ENCODE data around the gene DOCK2.
"Not testable (repeated sequence)": the region's sequence is repeated elsewhere in the genome, so short reads cannot be mapped to it uniquely, and the experiment has no call there.

Gene DOCK2

DNA sequence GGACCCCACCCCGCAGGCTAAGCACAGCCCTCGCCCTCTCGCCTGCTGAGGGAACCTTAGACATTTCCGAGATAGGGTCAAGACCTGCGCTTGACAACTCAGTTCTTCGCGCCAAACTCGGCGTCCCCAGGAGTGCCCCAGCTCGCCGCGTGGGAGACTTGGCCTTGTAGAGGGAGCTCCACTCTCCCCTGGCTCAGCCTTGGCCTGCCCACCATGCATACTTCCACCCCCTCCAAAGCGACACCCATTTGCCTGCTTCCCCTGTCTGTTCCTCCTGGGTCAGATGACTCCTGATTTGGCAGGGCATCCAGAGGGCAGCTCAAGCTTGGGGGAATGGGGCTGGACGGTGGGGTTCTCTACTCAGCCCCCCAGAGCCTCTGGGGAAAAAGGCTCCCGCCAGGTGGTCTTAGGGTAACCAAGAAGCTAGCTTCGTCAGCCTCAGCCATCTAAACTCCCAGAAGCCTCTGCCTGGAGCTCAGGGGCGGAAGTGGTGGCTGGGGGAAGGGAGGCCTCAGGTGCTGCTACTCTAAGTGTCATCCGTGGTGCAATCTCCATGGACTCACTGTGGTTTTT is 560 bp downstream of the DOCK2 start:
- peak; percentile 40 to 61 (median 51) for DNase-seq (ENCODE audit: low read depth in 4 of 4, low spot score in 1 of 4)

DNA sequence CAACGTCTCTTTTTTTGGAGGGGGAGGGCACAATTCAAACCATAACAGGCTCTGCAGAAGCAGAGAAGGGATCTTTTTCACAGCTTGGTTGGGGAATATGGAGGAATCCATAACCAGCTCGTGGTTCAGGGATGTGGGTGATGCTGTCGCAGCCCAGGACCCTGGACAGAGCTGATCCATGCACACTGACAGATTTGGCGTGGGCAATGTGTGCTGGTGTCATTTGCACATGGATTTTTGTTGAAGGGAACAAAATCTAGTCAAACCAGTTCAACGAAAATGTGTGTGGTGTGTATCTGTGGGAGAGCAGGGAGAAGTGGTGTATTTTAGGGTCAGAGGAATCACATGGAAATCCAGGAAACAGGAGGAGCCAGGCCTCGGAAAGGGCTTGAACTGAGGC is 4.2 kb downstream of the DOCK2 start:
- no peak for DNase-seq (ENCODE audit: low read depth in 4 of 4, low spot score in 1 of 4)

DNA sequence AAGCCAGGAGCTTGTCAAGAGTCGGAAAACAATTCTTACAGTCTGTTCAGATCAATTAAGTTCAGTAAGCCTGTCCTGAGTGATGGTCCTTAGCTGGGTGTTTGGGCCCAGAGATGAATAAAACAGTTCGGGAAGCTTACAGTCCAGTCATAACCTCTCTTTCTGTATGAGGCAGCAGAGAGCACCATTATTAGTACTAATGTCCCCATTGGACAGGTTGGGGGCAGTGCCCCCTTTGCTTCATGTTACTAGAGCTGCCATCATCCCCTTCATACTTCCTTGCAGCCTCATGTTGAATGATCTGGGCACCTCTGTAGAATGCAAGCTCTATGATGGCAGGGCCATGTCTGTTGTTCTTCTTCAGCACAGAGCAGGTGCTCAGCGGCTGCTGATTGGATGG is 9.8 kb downstream of the DOCK2 start:
- no peak for DNase-seq (ENCODE audit: low read depth in 4 of 4, low spot score in 1 of 4)

DNA sequence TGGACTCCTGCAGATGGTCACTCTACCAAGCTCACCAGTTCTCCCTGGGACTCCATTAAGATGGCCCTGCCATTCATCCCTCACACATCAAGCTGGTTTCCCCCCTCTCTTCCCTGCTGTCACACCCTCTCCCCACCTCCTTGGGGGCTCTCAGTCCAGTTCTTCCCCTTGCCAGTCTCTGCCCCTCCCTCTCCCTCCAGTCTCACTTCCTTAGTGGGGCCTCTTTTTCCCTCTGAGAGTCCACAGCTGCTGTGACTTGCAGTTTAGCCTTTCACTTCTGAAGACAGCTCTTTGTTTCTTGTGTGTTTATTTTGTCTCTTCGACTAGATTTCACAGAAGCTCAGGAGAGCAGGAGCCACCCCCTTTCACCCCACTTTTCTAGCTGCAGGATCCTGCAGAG is 10.5 kb downstream of the DOCK2 start:
- DNase-seq (ENCODE audit: low read depth in 4 of 4, low spot score in 1 of 4) = no peak

DNA sequence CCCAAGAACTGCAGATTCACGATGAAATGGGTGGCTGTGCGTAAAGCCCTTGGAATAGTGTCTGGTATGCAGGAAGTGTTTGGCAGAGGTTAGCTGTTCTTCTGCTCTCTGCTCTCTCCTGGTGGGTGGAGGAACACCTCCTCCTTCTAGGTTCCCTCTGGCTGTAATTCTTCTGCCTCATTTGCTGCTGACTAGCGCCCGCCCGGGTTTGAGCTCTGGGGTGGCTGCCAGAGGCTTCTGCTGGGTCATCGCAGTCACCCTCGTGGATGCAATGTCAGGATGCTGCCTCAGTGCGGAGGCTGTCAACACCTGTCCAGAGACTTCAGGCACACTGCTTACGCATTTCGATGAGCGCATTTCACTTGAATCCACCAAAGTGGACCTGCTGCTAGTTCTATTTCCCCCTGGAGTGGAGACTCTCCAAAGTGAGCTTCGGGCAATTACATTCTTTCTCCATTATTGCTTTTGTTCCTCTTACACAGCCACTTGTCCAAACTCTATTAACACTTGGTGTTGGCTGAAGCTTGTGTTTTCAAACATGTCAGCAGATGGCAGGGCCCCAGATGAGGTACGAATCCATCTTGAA is 11.7 kb downstream of the DOCK2 start:
- DNase-seq (ENCODE audit: low read depth in 4 of 4, low spot score in 1 of 4) = no peak

DNA sequence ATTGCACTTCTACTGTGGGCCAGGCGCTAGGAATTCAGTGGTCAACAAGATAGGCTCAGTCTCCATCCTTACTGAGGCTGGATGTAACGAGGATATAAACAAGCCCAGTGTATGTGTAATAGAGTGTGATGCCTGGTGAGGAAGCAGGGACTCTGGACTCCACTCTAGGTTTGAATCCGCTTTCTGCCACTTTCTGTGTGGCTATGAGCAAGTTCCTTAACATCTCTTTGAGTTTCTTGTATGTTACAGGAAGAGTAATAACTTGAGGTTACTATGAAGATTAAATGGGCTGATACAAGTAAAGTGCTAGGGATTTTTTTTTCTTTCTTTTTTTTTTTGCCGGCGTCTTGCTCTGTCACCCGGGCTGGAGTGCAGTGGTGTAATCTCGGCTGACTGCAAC is 12.4 kb downstream of the DOCK2 start:
- no peak for DNase-seq (ENCODE audit: low read depth in 4 of 4, low spot score in 1 of 4)

DNA sequence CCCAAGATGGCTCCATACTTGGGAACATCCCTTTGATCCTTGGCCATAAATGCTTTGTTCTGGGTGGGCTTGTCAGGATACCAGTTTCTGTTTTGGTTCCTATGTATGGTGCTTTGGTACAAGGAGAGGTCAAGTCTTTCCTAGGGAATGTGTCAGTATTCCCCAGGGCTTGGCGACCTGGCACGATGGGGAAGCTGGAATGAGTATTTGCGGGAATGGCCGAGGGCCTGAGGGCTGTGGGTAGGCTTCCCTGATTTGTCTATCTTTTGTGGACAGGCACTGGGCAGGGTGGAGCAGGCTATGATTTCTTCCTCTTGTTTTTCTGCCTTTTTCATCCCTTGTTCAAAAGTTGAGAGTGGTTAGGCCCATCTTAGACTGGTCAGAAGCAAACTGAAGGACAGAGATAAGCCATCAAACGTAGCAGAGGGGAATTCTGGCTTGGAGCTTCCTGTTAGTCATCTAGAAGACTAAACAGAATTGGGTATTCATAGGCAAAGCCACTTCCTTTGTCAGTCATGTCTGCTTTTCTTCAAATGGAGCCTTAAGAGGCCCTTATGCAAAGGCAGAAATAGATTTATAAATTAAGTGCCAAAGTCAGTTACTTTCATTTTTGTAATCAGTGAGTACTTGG is 13.7 kb downstream of the DOCK2 start:
- DNase-seq (ENCODE audit: low read depth in 4 of 4, low spot score in 1 of 4) = no peak

DNA sequence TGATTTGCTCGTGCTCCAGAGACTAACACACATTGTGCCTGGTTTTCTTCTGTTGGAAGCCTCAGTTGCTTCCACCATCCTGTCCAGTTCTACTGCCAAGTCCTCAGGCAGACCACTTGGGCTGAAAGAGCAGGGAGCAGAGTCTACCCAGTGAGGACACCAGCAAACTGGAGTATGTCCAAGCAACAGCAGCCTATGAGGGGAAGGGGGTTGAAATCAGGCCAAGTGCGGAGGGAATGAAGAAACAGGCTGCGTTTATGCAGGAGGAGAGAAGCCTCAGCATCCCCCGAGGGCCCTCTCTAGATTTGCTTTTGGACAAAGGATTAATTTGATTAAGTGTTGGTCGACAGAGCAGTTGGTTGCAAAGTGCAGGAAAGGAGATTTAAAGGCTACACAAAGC is 14.5 kb downstream of the DOCK2 start:
- no peak for DNase-seq (ENCODE audit: low read depth in 4 of 4, low spot score in 1 of 4)

DNA sequence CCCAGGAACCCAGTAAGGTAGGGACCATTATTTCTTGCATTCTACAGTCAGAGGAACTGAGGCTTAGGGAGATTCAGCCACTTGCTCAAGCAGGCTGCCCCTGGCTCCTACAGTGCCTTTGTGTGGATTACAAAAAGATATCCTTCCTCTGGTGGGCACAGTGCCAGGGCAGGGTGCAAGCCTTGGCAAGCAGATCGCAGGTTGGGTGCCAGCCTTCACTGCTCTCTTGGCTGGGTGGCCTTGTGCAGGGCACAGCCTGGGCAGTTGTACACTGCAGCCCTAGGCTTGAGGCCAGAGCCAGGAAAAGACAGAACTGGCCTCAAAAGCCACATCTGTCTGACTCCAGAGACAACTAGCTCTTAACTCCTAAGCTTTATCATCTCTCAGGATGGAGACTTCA is 15.0 kb downstream of the DOCK2 start:
- no peak for DNase-seq (ENCODE audit: low read depth in 4 of 4, low spot score in 1 of 4)

DNA sequence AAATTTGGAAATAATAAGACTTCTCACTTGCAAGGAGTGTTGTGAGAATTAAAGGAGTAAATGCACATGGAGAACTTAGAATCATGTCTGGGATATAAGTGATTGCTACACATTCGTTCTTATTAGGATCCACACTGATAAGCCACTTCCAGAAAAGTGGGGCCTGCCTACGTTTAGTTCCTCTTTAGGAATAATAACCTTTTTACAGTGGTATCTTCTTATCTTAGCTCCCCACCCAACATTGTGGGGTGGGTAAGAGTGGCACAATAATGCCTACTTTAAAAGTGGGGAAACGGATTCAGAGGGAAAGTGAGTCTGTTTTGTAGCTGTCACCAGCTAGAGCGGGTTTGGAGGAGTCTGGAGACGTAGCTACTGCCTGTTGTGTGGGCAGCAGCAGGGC is 16.0 kb downstream of the DOCK2 start:
- DNase-seq (ENCODE audit: low read depth in 4 of 4, low spot score in 1 of 4) = no peak

DNA sequence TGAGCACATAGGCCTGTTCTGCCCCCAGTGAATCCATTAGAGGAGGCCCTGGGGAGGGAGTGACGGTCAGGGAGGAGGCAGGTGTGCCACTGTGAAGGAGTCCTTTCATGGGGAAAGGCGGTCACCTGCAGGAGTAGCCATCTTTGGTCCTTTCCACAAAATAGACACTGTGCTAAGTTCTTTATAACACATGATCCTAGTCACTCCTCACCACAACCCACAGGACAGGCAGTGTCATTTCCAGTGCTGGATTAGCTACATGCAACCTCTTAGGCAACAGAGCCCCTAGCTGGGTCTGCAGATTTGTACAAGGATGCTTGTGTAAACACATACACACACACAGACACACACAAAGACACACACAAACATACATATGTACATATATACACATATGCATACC is 18.3 kb downstream of the DOCK2 start:
- no peak for DNase-seq (ENCODE audit: low read depth in 4 of 4, low spot score in 1 of 4)

DNA sequence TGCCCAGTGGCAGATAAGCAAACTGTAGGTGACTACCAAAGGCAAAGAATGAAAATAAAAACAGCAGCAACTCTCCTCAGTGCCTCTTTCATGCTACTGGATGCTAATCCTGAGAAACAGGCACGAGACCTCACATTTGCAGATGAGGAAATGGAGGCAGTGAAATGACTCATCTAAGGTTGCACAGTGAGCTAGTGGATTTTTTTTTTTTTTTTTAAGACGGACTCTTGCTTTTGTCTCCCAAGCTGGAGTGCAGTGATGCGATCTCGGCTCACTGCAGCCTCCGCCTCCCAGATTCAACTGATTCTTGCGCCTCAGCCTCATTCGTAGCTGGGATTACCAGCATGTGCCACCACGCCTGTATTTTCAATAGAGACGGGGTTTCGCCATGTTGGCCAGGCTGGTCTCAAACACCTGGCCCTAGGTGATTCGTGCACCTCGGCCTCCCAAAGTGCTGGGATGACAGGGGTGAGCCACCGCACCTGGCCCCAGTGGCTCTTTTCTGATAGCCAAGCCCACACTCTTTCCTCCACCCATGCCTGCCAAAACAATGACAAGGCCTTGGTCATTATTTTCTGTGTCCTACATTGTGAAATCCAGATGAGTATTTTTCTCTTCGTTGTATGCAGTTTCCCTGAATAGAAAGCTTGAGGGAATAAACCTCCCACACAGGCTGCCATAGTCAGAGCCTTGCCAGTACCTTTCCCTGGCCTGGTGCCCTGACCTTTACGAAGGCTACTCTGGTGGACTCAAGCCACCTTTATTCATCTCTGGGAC is 19.2 kb downstream of the DOCK2 start:
- DNase-seq (ENCODE audit: low read depth in 4 of 4, low spot score in 1 of 4) = no peak

DNA sequence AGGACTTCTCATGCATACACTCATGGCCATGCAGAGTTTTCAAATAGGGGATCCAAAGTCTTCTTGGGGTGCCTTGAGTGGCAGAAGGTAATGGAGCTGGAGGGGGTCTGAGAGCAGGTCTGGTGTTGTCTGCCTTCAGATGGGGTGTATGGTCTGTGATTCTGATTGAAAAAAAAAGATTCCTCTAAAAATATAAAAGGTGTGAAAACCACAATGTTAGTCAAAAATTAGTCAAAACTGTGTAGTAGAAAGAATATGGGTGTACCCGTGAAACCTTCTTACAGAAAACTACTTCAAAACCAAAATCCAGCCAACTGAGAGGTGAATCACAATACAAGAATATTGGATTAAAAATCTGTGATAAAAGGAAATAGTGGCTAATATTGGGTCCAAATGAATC is 20.1 kb downstream of the DOCK2 start:
- no peak for DNase-seq (ENCODE audit: low read depth in 4 of 4, low spot score in 1 of 4)

DNA sequence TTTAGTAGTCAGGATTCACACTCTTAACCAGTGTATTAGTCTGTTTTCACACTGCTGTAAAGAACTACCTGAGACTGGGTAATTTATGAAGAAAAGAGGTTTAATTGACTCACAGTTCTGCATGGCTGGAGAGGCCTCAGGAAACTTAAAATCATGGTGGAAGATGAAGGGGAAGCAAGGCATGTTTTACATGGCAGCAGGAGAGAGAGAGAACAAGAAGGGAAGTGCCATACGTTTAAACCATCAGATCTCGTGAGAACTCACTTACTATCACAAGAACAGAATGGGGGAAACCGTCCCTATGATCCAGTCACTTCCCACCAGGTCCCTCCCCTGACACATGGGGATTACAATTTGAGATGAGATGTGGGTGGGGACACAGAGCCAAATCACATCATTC is 25.4 kb downstream of the DOCK2 start:
- not testable (repeated sequence) for DNase-seq (ENCODE audit: low read depth in 4 of 4, low spot score in 1 of 4)

DNA sequence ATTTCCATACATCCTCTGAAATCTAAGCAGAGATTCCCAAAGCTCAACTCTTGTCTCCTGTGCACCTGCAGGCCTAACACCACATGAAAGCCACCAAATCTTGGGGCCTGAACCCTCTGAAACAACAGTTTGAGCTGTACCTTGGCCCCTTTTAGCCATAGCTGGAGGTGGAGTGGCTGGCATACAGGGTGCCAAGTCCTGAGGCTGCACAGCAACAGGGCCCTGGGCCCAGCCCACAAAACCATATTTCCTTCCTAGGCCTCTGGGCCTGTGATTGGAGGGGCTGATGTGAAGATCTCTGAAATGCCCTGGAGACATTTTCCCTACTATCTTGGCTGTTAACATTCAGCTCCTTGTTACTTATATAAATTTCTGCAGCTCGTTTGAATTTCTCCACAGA is 26.5 kb downstream of the DOCK2 start:
- DNase-seq (ENCODE audit: low read depth in 4 of 4, low spot score in 1 of 4) = no peak

DNA sequence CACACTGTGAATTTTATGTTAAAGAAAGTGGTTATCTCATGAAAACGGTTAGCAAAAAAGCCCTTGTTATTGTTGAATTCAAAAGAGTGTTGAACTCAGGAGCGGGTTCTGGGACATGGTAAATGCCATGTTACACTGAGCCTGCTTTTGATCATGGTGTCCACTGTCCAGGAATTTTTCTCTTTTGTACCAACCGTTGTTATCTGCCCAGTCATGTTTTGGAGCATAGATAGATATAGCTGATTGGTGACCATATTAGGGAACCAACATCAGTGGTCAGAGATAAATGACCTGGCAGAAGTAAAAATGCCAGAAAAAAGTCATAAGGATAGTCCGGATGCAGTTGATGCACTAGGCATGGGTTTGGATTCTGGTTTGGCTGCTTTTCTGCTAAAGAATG is 29.3 kb downstream of the DOCK2 start:
- no peak for DNase-seq (ENCODE audit: low read depth in 4 of 4, low spot score in 1 of 4)

DNA sequence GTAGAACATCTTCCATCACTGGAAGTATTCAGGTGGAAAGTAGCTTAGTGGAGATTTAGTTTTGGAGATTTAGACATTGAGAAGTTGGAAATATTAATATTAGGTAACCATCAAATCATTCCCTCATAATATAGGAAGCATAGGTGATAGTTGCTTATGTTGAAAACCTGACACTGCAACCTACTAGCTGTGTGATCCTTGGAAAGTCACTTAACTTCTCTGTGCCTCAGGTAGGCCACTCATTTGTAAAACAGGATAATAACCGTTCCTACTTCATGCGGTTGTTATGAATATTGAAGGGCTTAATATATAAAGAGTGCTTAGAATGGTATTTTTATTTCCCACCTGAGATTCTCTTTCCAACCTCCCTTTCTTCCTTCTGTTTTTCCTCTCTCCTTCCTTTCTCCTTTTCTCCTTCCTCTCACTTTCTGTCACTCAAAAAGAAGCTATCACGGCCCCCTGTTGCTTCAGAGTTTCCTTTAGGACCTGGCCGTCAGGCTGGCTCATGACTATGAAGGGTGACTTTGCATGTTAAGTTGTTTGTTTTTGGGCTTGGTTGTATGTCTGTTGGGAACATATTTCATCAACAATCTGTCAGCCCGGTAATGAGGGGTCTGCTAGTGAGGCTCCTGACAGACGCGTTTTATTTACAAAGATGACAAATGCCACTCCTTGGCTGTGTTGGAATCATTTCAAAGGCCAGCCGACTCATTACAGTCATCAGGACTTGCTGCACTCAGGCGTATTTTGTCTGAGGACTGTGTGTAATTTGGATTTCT is 31.0 kb downstream of the DOCK2 start:
- no peak for DNase-seq (ENCODE audit: low read depth in 4 of 4, low spot score in 1 of 4)

DNA sequence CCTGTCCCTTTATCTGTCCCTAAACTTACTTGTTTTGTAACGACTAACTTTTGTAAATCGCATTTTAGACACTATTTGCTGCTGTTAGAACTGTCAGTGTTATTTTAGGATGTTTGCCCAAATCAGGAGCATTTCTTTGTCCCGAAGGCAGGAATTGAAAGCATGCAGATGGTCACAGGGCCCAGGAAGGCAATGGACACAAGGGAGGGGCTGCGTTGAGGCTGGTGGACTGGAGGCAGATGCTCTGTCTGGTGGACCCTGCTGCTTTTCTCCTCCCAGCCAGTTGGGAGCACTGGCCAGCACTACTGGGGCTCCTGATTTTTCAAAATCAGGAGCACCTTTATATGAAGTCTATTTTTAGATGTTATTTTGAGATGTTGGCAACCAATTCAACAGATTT is 31.7 kb downstream of the DOCK2 start:
- DNase-seq (ENCODE audit: low read depth in 4 of 4, low spot score in 1 of 4) = no peak

DNA sequence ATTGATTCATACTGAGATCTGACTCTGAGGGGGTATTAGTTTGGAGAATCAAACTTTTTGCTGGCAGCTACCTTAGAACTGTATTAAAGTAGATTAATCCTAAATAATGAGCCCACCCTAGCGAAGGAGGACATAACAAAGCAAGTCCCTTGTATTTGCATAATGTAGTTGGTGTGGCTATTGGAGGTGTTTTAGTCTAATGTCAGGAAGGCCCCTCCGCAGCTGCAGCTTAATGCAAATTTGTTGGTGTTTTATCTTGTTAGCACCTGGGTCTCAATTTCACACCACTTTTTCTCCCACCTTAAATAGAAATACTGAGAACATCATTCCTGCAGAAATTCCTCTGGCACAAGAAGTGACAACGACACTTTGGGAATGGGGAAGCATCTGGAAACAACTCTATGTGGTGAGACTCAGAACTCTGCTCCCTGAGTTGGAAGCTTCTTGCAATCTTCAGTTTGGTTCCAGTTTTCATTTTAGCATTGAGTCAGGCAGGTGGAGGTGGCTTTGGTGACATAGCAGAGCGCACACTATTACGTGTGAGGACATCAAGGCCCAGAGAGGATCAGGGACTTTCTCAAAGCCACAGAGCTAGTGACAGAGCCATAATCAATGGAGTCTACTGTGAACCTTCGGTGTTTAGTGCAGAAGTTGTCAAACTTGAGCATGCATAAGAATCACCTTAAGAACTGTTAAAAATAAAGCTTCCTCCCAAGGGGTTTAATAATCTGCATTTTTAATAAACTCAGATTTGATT is 33.9 kb downstream of the DOCK2 start:
- no peak for DNase-seq (ENCODE audit: low read depth in 4 of 4, low spot score in 1 of 4)

DNA sequence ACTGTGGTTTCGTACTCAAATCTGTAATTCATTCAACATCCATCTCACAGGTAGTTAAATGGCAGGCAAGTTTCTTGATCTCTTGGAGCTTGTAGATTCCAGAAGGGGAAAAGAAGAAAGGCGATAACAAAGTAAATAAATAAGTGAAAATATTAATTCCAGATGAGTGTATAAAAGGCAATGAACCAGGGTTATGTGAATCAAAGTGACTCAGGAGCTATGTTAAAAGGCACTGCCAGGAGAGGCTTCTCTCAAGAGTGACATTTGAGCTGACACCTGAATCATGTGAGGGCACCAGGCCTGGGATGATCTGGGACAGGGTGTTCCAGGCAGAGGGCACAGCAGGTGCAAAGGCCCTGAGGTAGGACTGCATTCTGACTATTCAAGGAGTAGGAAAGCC is 45.0 kb downstream of the DOCK2 start:
- DNase-seq (ENCODE audit: low read depth in 4 of 4, low spot score in 1 of 4) = no peak

DNA sequence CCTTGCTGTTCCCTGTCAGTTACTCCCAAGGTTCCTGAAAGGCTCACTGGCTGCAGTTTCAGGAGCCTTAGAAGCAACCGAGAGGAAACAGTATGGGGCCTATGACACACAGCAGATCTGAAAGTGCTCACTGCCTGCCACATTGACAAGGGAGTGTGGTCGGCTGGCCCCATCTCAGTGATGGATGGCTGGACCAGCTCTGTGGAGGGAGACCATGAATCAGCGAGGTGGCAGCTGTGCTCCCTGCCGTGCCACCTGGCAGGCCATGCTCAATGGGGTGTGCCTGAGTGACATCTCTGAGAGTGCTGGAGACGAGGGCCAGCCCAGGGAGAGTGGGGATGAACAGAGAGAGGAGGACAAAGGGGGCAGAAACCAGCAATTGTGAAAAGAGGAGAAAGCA is 49.1 kb downstream of the DOCK2 start:
- no peak for DNase-seq (ENCODE audit: low read depth in 4 of 4, low spot score in 1 of 4)

All from stimulated activated CD4-positive, alpha-beta T cell treated with anti-CD3 and anti-CD28 coated beads, Interleukin-1b, Interleukin-23, amount 100 ng/mL, for 24 hours (primary cell).